ENCODE measurements around the gene CEP350.

Gene CEP350

GRCh38 chr1:179954493-179955286 lies at the start of gene CEP350:
Gene CEP350 (plus strand): TSS chr1:179954810. CDS start chr1:179986182, 31,372 bp downstream.
- H3K27ac ChIP-seq, result peak within 1 kb of the TSS; percentile 89
- no peak for TF ChIP-seq ZFX (IDR thresholded peaks at IDR 0.05; ENCODE audit: borderline replicate concordance)
- TF ChIP-seq, protein P1, sequence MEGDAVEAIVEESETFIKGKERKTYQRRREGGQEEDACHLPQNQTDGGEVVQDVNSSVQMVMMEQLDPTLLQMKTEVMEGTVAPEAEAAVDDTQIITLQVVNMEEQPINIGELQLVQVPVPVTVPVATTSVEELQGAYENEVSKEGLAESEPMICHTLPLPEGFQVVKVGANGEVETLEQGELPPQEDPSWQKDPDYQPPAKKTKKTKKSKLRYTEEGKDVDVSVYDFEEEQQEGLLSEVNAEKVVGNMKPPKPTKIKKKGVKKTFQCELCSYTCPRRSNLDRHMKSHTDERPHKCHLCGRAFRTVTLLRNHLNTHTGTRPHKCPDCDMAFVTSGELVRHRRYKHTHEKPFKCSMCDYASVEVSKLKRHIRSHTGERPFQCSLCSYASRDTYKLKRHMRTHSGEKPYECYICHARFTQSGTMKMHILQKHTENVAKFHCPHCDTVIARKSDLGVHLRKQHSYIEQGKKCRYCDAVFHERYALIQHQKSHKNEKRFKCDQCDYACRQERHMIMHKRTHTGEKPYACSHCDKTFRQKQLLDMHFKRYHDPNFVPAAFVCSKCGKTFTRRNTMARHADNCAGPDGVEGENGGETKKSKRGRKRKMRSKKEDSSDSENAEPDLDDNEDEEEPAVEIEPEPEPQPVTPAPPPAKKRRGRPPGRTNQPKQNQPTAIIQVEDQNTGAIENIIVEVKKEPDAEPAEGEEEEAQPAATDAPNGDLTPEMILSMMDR (IDR thresholded peaks at IDR 0.05), result 0 out of 2 replicates have a peak, but pooled peaks have one; percentile 10

DNA sequence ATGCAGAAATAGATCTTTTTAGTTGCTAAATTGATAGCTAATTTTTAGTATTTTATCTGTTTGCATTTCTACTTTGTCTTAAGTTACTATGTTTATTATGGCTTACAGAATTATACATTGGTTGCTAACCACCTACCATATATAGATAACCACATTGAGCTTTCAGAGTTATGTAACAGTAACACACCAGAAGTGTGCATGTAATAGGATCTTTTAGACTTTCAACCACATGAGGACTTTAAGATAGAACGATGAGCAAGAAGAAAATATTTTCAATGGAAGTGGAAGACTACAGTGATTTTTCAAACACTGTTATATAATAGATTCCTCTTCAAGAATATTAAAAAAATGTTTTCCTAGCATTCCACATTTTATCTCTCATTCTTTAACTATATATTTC lies 43.7 kb upstream of the CEP350 start:
- no peak overlapping the region for H3K27ac ChIP-seq
- no peak for TF ChIP-seq ZFX (IDR thresholded peaks at IDR 0.05; ENCODE audit: borderline replicate concordance)
- TF ChIP-seq, protein P1 (IDR thresholded peaks at IDR 0.05), result no peak

DNA sequence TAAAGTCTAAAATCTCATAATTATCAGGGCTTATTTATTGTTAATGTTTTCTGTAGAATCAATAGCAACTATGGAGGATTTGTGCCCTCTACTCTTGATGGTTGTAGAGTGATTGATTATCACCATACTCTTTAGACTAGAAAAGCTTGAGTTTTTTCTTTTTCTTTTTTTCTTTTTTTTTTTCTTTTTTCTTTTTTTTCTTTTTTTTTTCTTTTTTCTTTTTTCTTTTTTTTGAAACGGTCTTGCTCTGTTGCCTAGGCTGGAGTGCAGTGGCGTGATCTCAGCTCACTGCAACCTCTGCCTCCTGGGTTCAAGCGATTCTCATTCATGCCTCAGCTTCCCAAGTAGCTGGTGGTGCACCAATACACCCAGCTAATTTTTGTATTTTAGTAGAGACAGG lies 42.8 kb upstream of the CEP350 start:
- no peak for TF ChIP-seq ZFX (IDR thresholded peaks at IDR 0.05; ENCODE audit: borderline replicate concordance)
- TF ChIP-seq, protein P1 (IDR thresholded peaks at IDR 0.05), result no peak
- no peak overlapping the region for H3K27ac ChIP-seq

DNA sequence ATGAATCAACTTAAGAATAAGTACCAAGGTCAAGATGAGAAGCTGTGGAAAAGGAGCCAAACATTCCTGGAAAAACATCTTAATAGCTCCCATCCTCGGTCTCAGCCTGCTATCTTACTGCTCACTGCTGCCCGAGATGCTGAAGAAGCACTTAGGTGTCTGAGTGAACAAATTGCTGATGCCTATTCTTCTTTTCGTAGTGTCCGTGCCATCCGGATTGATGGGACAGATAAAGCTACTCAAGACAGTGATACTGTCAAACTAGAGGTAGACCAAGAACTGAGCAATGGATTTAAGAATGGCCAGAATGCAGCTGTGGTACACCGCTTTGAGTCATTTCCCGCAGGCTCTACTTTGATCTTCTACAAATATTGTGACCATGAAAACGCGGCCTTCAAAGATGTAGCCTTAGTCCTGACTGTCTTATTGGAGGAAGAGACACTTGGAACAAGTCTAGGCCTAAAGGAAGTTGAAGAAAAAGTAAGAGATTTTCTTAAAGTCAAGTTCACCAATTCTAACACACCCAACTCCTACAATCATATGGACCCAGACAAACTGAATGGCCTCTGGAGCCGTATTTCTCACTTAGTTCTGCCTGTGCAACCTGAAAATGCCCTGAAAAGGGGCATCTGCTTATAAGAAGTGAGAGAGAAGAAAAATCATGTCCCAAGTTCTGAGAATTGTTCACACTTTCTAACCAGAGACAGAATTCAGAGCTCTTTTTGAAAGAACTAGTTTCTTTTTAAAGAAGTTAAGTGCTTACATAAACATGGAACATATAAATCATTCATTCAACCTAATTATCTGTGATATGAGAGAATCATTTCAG lies 36.8 kb upstream of the CEP350 start:
- TF ChIP-seq, protein P1 (IDR thresholded peaks at IDR 0.05), result no peak
- no peak for TF ChIP-seq ZFX (IDR thresholded peaks at IDR 0.05; ENCODE audit: borderline replicate concordance)
- no peak overlapping the region for H3K27ac ChIP-seq

DNA sequence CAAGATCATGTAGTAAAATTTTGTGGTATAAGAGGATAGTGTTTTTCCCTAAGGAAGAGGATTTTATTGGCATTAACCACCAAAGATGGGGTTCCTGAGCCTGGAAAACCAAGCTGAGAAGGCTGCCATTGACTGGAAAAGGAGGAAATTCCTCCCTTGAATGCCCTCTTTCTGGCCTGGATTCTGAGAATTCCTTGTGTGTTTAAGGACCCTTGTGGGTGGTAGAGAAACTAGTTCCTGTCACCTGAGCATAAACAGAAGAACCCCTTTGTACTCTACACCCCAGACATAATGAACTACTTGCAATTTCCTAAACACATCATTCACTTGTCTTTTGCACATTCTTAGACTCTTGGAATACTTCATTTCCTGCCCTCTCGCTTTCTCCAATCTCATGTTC lies 33.1 kb upstream of the CEP350 start:
- no peak for TF ChIP-seq ZFX (IDR thresholded peaks at IDR 0.05; ENCODE audit: borderline replicate concordance)
- TF ChIP-seq, protein P1 (IDR thresholded peaks at IDR 0.05), result no peak
- no peak overlapping the region for H3K27ac ChIP-seq

DNA sequence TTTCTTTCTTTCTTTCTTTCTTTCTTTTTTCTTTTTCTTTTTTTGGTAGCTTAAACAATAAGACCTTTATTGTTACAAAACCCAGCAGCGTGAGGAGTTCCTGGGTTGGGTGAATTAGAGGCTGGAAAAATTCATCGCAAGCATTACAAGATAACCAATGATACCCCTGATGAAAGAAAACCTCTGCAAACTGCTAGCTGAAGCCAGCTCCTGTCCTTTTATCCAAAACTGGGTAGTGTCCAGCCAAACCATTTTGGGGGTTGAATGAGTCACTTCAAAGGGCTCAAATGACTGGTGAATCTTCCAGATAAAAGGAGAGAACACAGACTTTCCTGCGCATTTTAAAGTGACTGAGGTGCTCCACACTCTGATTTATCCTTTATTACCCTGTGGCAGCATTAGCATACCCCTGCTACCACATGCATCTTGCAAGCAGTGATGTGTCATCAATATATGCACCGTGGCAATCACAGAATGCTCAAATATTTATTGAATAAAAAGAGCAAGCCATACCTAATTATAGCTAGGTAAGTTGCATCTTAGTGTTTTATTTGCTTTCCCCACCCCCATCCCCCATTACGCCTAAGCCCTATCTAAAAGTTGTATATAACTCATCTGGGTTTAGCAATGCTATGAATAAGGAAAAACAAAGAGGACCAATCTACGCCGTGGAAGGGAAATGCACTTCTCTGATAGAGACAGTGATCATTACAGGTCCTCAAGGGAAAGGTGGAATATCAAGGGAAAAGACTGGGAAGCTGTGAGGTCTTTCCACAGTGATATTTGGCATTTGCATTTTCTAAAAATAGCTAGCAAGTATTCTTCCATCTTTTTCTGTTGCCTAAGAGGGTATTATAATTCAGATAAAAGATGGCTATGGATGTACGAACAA lies 32.4 kb upstream of the CEP350 start:
- TF ChIP-seq ZFX (IDR thresholded peaks at IDR 0.05; ENCODE audit: borderline replicate concordance), result no peak
- TF ChIP-seq, protein P1 (IDR thresholded peaks at IDR 0.05), result no peak

More for the DNA sequence above, 32.4 kb upstream of the CEP350 start:
- H3K27ac ChIP-seq, result no peak overlapping the region
